Neutrophil (primary cell): Measurements from ENCODE around the gene KXD1.

ENCODE experiments used
- H3K27ac ChIP-seq: fragments of 200-600 bp; sonication (generic); 2 replicates; pipeline ENCODE4 v1.5.1; 2016; ENCODE audit warnings: mild to moderate bottlenecking, moderate library complexity
- H3K27me3 ChIP-seq: fragments of 200-600 bp; sonication (generic); 2 replicates; pipeline ENCODE4 v1.6.0; 2016; ENCODE audit warnings: mild to moderate bottlenecking
- H3K36me3 ChIP-seq: fragments of 200-600 bp; sonication (generic); 2 replicates; pipeline ENCODE4 v1.5.1; 2017
- H3K4me1 ChIP-seq, 2 experiments: fragments of 200-600 bp in 1 of 2; sonication (generic) in 1 of 2; 1 replicate in 1 of 2; 2 replicates in 1 of 2; pipeline versions ENCODE4 v1.5.1 to v1.6.1; 2013 to 2016; ENCODE audit warnings: low read depth in 1 of 2, low read length in 1 of 2, mild to moderate bottlenecking in 1 of 2, moderate library complexity in 1 of 2; ENCODE audit not compliant: control insufficient read depth in 1 of 2, insufficient read depth in 1 of 2
- H3K4me3 ChIP-seq, 2 experiments: fragments of 200-600 bp in 1 of 2; sonication (generic) in 1 of 2; 1 replicate in 1 of 2; 2 replicates in 1 of 2; pipeline ENCODE4 v1.5.1; 2013 to 2016; ENCODE audit warnings: low read depth in 1 of 2, low read length in 1 of 2, mild to moderate bottlenecking in 1 of 2, moderate library complexity in 1 of 2
- H3K9me3 ChIP-seq: fragments of 200-600 bp; sonication (generic); 2 replicates; pipeline ENCODE4 v1.5.1; 2016
- TF ChIP-seq, protein P1 (sequence below): fragments of 200-600 bp; sonication (generic); IDR thresholded peaks from 2 replicates; pipeline ENCODE4 v1.5.1; 2016; ENCODE audit warnings: antibody characterized with exemption

KXD1 gene

GRCh38 chr19:18515959-18516358 is 41.7 kb upstream of the KXD1 start:
- H3K4me3 ChIP-seq: peak overlapping the region; percentile 52 to 55
- peaks cover 81 to 85% of the 10 kb centered on the region in 2 experiments for H3K4me1 ChIP-seq
- TF ChIP-seq, protein P1, sequence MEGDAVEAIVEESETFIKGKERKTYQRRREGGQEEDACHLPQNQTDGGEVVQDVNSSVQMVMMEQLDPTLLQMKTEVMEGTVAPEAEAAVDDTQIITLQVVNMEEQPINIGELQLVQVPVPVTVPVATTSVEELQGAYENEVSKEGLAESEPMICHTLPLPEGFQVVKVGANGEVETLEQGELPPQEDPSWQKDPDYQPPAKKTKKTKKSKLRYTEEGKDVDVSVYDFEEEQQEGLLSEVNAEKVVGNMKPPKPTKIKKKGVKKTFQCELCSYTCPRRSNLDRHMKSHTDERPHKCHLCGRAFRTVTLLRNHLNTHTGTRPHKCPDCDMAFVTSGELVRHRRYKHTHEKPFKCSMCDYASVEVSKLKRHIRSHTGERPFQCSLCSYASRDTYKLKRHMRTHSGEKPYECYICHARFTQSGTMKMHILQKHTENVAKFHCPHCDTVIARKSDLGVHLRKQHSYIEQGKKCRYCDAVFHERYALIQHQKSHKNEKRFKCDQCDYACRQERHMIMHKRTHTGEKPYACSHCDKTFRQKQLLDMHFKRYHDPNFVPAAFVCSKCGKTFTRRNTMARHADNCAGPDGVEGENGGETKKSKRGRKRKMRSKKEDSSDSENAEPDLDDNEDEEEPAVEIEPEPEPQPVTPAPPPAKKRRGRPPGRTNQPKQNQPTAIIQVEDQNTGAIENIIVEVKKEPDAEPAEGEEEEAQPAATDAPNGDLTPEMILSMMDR: no peak
- H3K27ac ChIP-seq: peak overlapping the region; percentile 98
- peaks cover 4% of the 10 kb centered on the region for H3K36me3 ChIP-seq
- H3K27me3 ChIP-seq: no peaks in the 10 kb centered on the region
- H3K9me3 ChIP-seq: no peaks in the 10 kb centered on the region

- Histone ChIP-seq H3K9me3 (no peaks in the 10 kb centered on the region), H3K27ac (peak overlapping the region; percentile 98), H3K4me1 (peaks cover 76 to 81% of the 10 kb centered on the region in 2 experiments), H3K4me3 (peak overlapping the region in 1 of 2 experiments; percentile 55), H3K27me3 (no peaks in the 10 kb centered on the region), H3K36me3 (peaks cover 4% of the 10 kb centered on the region)
- TF ChIP-seq, protein P1: no peak
These were observed 40.1 kb upstream of the KXD1 start for GRCh38 chr19:18517606-18518005.

GRCh38 chr19:18518639-18519038 is 39.0 kb upstream of the KXD1 start:
- Histone ChIP-seq H3K27me3 (no peaks in the 10 kb centered on the region), H3K36me3 (peaks cover 4% of the 10 kb centered on the region), H3K4me1 (peaks cover 71 to 74% of the 10 kb centered on the region in 2 experiments), H3K4me3 (peak overlapping the region; percentile 95 to 99), H3K27ac (peak overlapping the region; percentile 95), H3K9me3 (no peaks in the 10 kb centered on the region)
- TF ChIP-seq, protein P1: no peak

- TF ChIP-seq, protein P1: peak; percentile 82
- peak overlapping the region; percentile 95 for H3K27ac ChIP-seq
- H3K4me1 ChIP-seq: peaks cover 55 to 58% of the 10 kb centered on the region in 2 experiments
- H3K9me3 ChIP-seq: no peaks in the 10 kb centered on the region
- peaks cover 1% of the 10 kb centered on the region for H3K36me3 ChIP-seq
- no peaks in the 10 kb centered on the region for H3K27me3 ChIP-seq
- H3K4me3 ChIP-seq: peak overlapping the region; percentile 95 to 99
These were observed 37.5 kb upstream of the KXD1 start for GRCh38 chr19:18519962-18520847.

DNA sequence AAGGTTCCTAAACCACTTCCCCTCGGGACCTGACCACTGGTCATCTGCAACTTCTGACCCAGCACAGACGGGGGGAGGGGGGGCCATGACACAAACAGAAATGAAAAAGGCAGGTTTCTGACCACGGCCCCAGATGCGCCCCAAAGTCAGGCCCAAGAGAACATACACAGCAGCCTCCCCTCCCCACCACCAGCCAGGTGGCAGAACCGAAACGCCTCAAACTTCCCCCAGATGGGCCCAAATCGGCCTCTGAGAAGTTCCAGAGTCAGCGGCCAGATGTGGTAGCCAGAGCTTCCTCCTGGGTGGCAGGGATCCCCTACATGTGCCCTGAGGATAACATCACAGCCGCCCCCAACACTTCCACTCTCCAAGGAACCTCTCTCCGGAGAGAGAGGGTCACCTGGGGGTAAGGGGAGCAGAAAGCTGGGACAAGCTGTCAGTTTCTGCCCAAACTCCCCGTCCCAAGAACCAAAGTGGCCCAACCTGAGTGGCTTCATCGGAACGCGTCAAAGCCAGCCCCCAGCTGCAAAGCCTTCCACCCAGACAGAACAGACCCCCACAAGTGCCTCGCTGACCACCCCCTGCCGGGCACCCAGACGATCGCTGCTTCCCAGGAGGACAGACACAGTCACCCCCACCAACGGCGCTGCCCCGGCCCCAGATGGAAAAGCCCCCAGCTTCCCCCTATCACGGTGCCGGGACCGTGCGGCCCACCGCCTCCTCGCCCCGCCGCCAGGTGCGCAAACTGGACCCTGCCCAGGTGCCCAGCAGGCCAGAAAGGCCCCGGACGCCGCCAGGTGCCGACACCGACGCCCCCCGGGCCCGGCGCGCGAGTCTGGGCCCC is 36.6 kb upstream of the KXD1 start:
- Histone ChIP-seq H3K36me3 (no peaks in the 10 kb centered on the region), H3K4me3 (peak overlapping the region; percentile 95 to 99), H3K27ac (peak overlapping the region; percentile 95), H3K4me1 (peaks cover 46 to 51% of the 10 kb centered on the region in 2 experiments), H3K27me3 (no peaks in the 10 kb centered on the region), H3K9me3 (no peaks in the 10 kb centered on the region)
- TF ChIP-seq, protein P1: peak; percentile 10
